Inflammatory macrophage treated with lipopolysaccharide for 1 hour (primary cell): ENCODE measurements around the gene ARFRP1.
A peak's percentile ranks its signal among the peaks of the same experiment; 100 is the strongest.

Experiments used
- DNase-seq, 2 donors: peaks; one replicate each; pipeline ENCODE4 v3.0.0-alpha.2; 2020 to 2022

ARFRP1 gene

GRCh38 chr20:63743210-63743970, 35.6 kb upstream of the ARFRP1 start:
- no peak for DNase-seq

- DNase-seq, result no peak
Observed at GRCh38 chr20:63742381-63743024, 34.7 kb upstream of the ARFRP1 start.

- DNase-seq, result no peak
Observed at GRCh38 chr20:63741676-63742380, 34.1 kb upstream of the ARFRP1 start.

- DNase-seq, result no peak
Observed at GRCh38 chr20:63741354-63741675, 33.5 kb upstream of the ARFRP1 start.

- DNase-seq, result peak; percentile 28 to 48
Observed at GRCh38 chr20:63740627-63741353, 33.0 kb upstream of the ARFRP1 start.

GRCh38 chr20:63740070-63740626, 32.4 kb upstream of the ARFRP1 start:
- peak in 1 of 2 donors; percentile 23 for DNase-seq

- peak; percentile 70 to 83 for DNase-seq
Observed at GRCh38 chr20:63739130-63740069, 31.6 kb upstream of the ARFRP1 start, which contains the start of gene SLC2A4RG. SLC2A4RG (plus strand) TSS chr20:63739776; CDS start chr20:63739913, 137 bp downstream.

- DNase-seq, result peak in 1 of 2 donors; percentile 7
Observed at GRCh38 chr20:63738687-63739129, 30.9 kb upstream of the ARFRP1 start.

GRCh38 chr20:63737945-63738686, 30.3 kb upstream of the ARFRP1 start:
- DNase-seq, result no peak

GRCh38 chr20:63737695-63737944, 29.8 kb upstream of the ARFRP1 start:
- no peak for DNase-seq

- DNase-seq, result no peak
Observed at GRCh38 chr20:63736893-63737694, 29.3 kb upstream of the ARFRP1 start.

- DNase-seq, result peak in 1 of 2 donors; percentile 12
Observed at GRCh38 chr20:63735859-63736718, 28.3 kb upstream of the ARFRP1 start, which contains the start of gene LIME1. LIME1 (plus strand) TSS chr20:63736664; CDS start chr20:63737550, 886 bp downstream.

GRCh38 chr20:63734946-63735858, 27.4 kb upstream of the ARFRP1 start:
- no peak for DNase-seq

- no peak for DNase-seq
Observed at GRCh38 chr20:63734111-63734945, 26.6 kb upstream of the ARFRP1 start.

GRCh38 chr20:63733579-63734081, 25.9 kb upstream of the ARFRP1 start:
- no peak for DNase-seq

- DNase-seq, result no peak
Observed at GRCh38 chr20:63733117-63733516, 25.3 kb upstream of the ARFRP1 start.
